Loucy (cell line): ENCODE data around the gene TAGLN2.

Source experiments
- H2AFZ ChIP-seq: fragments of 200-600 bp; sonication (generic); 2 replicates; pipeline ENCODE4 v1.6.0; 2016; ENCODE audit warnings: antibody characterized with exemption, mild to moderate bottlenecking, low read length, moderate library complexity
- H3F3A ChIP-seq: fragments of 200-600 bp; 2 replicates; pipeline ENCODE4 v1.6.0; 2016; ENCODE audit warnings: antibody characterized with exemption, low read depth, mild to moderate bottlenecking
- H3K27me3 ChIP-seq: fragments of 200-600 bp; sonication (generic); 2 replicates; pipeline ENCODE4 v1.6.1; 2014; ENCODE audit warnings: low read length, mild to moderate bottlenecking; ENCODE audit not compliant: insufficient read depth, poor library complexity, severe bottlenecking
- H3K36me3 ChIP-seq: fragments of 200-600 bp; sonication (generic); 2 replicates; pipeline ENCODE4 v1.6.1; 2016; ENCODE audit warnings: low read length; ENCODE audit not compliant: insufficient read depth
- H3K4me1 ChIP-seq: fragments of 200-600 bp; sonication (generic); 2 replicates; pipeline ENCODE4 v1.5.1; 2014; ENCODE audit warnings: low read length, mild to moderate bottlenecking; ENCODE audit not compliant: insufficient read depth, poor library complexity, severe bottlenecking
- H3K4me2 ChIP-seq: fragments of 200-600 bp; sonication (generic); 2 replicates; pipeline ENCODE4 v1.6.0; 2014; ENCODE audit warnings: antibody characterized with exemption, low read length, low read depth, mild to moderate bottlenecking; ENCODE audit not compliant: poor library complexity, severe bottlenecking
- H3K4me3 ChIP-seq: fragments of 200-600 bp; sonication (generic); 2 replicates; pipeline ENCODE4 v1.5.1; 2014; ENCODE audit warnings: low read length, mild to moderate bottlenecking, mixed read lengths; ENCODE audit not compliant: poor library complexity, severe bottlenecking
- H3K79me2 ChIP-seq: fragments of 200-600 bp; sonication (generic); 2 replicates; pipeline ENCODE4 v1.6.1; 2014; ENCODE audit warnings: low read length; ENCODE audit not compliant: insufficient read depth
- H3K9ac ChIP-seq: fragments of 200-600 bp; sonication (generic); 2 replicates; pipeline ENCODE4 v1.6.0; 2014; ENCODE audit warnings: mild to moderate bottlenecking, low read depth, low read length, moderate library complexity; ENCODE audit not compliant: poor library complexity, severe bottlenecking
- H3K9me2 ChIP-seq: fragments of 200-600 bp; sonication (generic); replicated peaks from 2 replicates; pipeline ENCODE4 v1.6.1; 2016; ENCODE audit warnings: low read depth, low read length, mixed read lengths
- H3K9me3 ChIP-seq: fragments of 200-600 bp; sonication (generic); 2 replicates; pipeline ENCODE4 v1.6.1; 2014; ENCODE audit warnings: mild to moderate bottlenecking, antibody characterized with exemption, low read length, low read depth; ENCODE audit not compliant: insufficient read depth
- H4K20me1 ChIP-seq: fragments of 200-600 bp; sonication (generic); 2 replicates; pipeline ENCODE4 v1.6.0; 2014; ENCODE audit warnings: antibody characterized with exemption, low read length, mild to moderate bottlenecking; ENCODE audit not compliant: insufficient read depth, poor library complexity, severe bottlenecking
- EZH2phosphoT487 ChIP-seq: fragments of 200-600 bp; IDR thresholded peaks from 2 replicates; pipeline ENCODE4 v1.6.1; 2018; ENCODE audit warnings: antibody characterized with exemption, mild to moderate bottlenecking, moderate library complexity, borderline replicate concordance
- TF ChIP-seq, protein P1 (sequence below): fragments of 200-600 bp; sonication (generic); conservative IDR thresholded peaks from 2 replicates; pipeline ENCODE4 v1.5.1; 2014; ENCODE audit warnings: mild to moderate bottlenecking, antibody characterized with exemption, low read length

TAGLN2 gene

GRCh38 chr1:159946242-159947187 is 21.2 kb upstream of the TAGLN2 start:
- H3K4me3 ChIP-seq: no peak overlapping the region

GRCh38 chr1:159945483-159946241 is 20.4 kb upstream of the TAGLN2 start, which contains the start of gene IGSF9:
IGSF9 (minus strand) TSS chr1:159945613; CDS start chr1:159943454, 2,159 bp downstream.
- H3F3A ChIP-seq: no peaks in the 10 kb centered on the region
- H3K4me1 ChIP-seq: peaks cover 6% of the 10 kb centered on the region
- peak within 1 kb of the TSS; percentile 73 for H2AFZ ChIP-seq
- H4K20me1 ChIP-seq: no peaks in the 10 kb centered on the region
- no peaks in the 10 kb centered on the region for H3K9me3 ChIP-seq
- no peaks in the 10 kb centered on the region for H3K9me2 ChIP-seq
- H3K36me3 ChIP-seq: no peaks in the 10 kb centered on the region
- H3K4me3 ChIP-seq: peak within 1 kb of the TSS; percentile 73
- H3K27me3 ChIP-seq: no peaks in the 10 kb centered on the region
- H3K4me2 ChIP-seq: peak within 1 kb of the TSS; percentile 89
- H3K79me2 ChIP-seq: no peaks in the 10 kb centered on the region
- H3K9ac ChIP-seq: peak within 1 kb of the TSS; percentile 35
- TF ChIP-seq, protein P1, sequence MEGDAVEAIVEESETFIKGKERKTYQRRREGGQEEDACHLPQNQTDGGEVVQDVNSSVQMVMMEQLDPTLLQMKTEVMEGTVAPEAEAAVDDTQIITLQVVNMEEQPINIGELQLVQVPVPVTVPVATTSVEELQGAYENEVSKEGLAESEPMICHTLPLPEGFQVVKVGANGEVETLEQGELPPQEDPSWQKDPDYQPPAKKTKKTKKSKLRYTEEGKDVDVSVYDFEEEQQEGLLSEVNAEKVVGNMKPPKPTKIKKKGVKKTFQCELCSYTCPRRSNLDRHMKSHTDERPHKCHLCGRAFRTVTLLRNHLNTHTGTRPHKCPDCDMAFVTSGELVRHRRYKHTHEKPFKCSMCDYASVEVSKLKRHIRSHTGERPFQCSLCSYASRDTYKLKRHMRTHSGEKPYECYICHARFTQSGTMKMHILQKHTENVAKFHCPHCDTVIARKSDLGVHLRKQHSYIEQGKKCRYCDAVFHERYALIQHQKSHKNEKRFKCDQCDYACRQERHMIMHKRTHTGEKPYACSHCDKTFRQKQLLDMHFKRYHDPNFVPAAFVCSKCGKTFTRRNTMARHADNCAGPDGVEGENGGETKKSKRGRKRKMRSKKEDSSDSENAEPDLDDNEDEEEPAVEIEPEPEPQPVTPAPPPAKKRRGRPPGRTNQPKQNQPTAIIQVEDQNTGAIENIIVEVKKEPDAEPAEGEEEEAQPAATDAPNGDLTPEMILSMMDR: peak; percentile 60
- TF ChIP-seq EZH2phosphoT487: no peak

More at GRCh38 chr1:159946242-159947187, 21.2 kb upstream of the TAGLN2 start:
- Histone ChIP-seq H4K20me1 (no peaks in the 10 kb centered on the region), H3K9ac (no peak overlapping the region), H3K36me3 (no peaks in the 10 kb centered on the region), H2AFZ (peak overlapping the region; percentile 20; the same call in 1 of the 2 replicates), H3K9me2 (no peaks in the 10 kb centered on the region), H3K27me3 (no peaks in the 10 kb centered on the region), H3K9me3 (no peaks in the 10 kb centered on the region), H3K4me2 (no peak overlapping the region), H3K79me2 (no peaks in the 10 kb centered on the region), H3K4me1 (peaks cover 6% of the 10 kb centered on the region), H3F3A (no peaks in the 10 kb centered on the region)
- no peak for TF ChIP-seq EZH2phosphoT487
- TF ChIP-seq, protein P1: no peak

GRCh38 chr1:159944623-159945455 is 19.5 kb upstream of the TAGLN2 start:
- Histone ChIP-seq H3K4me2 (peak overlapping the region; percentile 89), H3K79me2 (no peaks in the 10 kb centered on the region), H3K36me3 (no peaks in the 10 kb centered on the region), H4K20me1 (no peaks in the 10 kb centered on the region), H3K9me2 (no peaks in the 10 kb centered on the region), H3K27me3 (no peaks in the 10 kb centered on the region), H3F3A (no peaks in the 10 kb centered on the region), H3K9ac (peak overlapping the region; percentile 35), H2AFZ (peak overlapping the region; percentile 73), H3K9me3 (no peaks in the 10 kb centered on the region), H3K4me3 (peak overlapping the region; percentile 73), H3K4me1 (peaks cover 6% of the 10 kb centered on the region)
- TF ChIP-seq, protein P1: no peak
- TF ChIP-seq EZH2phosphoT487: no peak
